ENCODE measurements around the gene LMF2.
A peak's percentile ranks its signal among the peaks of the same experiment; 100 is the strongest.

Gene LMF2

DNA sequence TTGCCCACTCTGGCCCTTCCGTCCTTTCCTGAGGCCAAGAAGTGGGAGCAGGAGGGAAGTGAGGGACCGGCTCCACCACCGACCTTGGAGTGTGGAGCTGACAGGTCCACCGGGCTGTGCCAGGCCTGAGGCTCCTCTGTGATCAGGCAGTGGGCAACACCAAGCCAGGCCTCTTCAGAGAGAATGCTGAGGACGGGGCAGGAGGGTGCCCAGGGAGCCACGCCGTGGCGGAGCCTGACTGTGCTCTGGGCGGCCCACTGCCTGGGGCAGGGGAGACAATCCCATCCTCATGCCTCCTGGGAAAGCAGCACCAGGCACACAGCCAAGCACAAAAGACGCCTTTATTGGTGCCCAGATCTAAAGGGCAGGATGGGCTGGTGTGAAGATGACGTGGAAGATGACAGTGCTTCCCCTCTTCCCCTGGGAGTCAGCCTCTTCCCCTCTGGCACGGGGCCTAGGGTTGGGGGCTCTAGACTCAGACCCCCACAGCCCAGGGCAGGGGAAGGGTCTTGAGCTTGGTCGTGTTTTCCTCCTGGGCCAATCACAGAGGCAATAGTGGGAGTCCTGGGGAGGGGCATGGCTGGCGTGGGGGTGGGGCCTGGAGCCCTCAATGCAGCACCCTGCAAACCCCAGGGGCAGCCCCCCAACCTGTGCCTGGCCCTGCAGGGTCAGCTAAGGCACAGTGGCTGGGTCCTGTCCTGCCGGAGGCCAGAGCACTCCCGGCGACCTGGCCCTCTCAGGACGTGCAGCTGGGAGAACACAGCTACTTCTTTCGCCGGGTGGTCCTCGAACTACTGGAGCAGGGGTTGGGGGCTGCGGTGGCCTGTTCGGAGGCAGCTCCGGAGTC, 4.7 kb downstream of the LMF2 start:
- DNase-seq: no peak

DNA sequence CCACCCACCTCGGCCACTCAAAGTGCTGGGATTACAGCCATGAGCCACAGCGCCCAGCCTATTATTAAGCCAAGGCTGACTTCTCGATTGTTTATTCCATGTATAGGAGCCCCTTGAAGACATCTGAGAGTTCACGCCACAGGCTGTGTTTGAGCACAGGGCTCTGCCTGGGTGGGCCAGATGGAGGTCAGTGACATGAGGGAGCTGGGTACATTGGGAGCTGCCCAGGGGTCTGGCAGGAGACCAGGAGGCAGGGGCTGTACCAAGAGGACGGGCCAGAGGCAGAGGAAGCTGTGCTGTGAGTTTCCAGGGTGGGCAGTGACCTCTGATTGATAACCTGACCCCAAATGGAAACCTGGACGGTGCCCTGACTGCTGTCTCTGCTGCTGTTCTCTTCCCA, 5.4 kb downstream of the LMF2 start:
- no peak for DNase-seq

DNA sequence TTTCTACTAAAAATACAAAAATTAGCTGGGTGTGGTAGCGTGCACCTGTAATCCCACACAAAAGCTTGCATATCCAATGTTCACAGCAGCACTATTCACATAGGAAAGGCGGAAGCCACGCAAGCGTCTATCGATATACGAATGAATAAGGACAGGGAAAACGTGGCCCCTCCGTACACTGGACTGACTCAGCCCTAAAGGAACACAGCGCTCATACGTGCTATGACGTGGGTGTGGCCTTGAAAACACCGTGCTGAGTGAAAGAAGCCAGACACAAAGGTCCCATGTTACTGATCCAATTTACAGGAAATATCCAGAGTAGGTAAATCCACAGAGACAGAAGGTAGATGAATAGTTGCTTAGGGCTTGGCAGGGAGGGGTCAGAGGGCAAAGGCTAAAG, 7.0 kb downstream of the LMF2 start:
- DNase-seq: no peak

DNA sequence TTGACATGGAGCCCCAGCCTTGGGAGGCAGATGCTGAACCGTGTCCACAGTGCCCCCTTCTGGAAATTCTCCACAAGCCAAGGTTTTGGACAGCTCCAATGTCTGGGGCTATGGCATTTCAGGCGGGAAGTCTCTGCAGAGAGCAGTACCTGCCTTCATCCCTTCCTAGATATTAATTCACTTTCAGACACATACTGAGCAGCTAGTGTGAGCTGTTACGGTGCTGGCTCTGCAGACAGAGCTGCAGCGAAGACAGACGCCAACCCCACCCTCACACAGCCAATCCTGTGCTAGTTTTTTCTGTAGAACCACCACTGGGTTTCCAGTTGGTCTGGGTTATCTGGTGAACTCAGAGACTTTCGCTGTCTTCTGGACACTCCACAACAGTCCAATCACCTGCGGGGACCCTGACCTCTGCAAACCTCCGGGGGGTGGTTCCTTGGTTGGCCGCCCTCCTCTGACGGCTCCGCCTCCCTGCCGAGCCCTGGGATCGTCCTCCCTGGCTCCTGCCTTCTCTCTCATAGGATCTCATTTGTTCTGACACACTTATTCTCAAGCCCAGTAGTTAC, 9.1 kb downstream of the LMF2 start:
- peak in 2 of 4 experiments; percentile 38 to 53 for DNase-seq

DNA sequence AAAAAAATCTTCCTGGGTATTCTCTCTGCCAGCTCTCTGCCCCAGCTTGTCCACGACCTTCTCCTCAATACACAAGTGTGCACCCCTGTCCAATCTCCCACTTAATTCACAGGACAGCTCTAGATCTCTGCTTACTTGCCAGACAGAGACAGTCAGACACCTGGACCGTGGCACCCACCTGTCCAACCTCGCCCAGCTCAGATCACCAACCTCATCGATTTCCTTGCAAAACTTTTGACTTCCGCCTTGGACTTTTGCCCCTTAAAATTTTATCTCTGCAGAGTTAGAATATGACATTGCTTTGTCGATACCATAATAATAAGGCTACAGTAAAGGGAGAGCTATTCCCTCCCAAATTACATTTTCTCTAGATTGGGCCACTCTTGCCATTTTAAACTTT, 10.4 kb downstream of the LMF2 start:
- no peak for DNase-seq

DNA sequence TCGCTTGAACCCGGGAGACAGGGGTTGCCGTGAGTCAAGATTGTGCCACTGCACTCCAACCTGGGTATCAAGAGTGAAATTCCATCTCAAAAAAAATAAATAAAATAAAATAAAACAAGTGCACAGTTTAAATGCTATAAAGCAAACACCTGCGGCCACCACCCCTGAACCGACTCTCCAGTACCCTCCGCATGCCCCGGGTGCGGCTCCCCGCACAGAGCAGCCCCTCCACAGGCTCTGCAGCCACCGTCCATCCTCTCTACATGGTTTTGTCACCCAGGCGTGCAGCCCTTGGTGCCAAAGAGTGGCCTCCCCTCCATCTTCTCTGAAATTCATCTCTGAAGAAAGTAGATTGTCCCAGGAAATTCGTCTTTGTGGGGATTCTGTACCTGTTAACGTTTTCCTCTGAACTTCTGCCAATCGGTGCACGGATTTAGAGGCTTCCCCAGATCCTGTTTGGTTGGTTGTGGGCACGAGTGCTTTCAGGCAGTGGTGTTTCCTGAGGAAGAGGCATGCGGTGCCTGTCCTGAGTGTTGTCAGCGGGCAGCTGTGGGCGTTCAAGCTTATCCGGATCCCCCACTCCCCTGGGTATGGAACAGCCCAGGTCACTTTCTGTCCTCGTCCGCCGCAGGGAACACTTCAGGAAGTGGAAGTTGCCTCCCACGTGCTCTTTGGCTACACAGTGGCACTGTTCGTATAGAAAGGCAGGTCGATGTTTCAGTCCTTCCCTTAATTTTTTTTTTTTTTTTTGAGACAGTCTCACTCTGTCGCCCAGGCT, 16.8 kb downstream of the LMF2 start:
- no peak for DNase-seq

DNA sequence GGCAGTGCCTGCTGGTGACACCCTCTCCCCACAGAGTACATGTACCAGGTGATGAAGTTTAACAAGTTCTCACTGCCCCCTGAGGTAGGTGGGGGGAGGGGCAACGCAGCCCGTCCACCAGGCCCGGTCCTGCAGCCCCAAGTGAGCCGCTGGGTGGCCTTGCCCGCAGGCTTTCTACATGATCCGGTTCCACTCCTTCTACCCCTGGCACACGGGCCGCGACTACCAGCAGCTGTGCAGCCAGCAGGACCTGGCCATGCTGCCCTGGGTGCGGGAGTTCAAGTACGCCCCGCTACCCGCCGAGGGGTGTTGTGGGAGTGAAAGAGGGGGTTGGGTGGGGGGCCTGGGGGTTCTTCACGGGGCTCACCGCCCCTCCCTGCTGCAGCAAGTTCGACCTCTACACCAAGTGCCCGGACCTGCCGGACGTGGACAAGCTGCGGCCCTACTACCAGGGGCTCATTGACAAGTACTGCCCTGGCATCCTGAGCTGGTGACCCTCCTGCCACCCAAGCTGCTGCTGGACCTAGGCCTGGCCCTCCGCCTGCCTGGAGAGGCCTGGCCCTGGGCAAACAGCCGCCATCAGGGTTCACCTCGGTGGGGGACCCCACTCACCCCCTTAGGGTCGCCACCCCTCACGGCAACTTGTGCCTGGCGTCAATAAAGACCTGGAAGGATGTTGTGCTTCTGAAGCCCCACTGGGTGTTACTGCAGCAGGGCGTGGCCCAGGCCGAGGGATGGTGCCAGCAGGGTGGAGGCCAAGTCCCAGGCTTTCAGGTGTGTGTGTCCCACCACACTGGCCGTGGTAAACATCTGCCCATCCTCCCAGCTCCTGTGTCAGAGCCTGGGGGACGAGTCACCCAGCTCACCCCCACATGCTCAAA, 17.9 kb downstream of the LMF2 start:
- no peak for DNase-seq

DNA sequence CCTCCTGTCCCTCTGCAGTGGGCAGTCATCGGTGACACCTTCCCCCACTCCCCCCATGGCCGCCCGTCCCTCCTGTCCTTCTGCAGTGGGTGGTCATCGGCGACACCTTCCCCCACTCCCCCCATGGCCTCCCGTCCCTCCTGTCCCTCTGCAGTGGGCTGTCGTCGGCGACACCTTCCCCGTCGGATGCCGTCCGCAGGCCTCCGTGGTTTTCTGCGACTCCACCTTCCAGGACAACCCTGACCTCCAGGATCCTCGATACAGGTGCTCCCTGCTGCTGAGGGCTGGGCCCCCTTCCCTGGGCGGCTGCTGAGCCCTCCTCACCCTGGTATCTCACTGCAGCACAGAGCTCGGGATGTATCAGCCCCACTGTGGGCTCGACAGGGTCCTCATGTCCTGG, 18.6 kb downstream of the LMF2 start:
- DNase-seq: no peak

DNA sequence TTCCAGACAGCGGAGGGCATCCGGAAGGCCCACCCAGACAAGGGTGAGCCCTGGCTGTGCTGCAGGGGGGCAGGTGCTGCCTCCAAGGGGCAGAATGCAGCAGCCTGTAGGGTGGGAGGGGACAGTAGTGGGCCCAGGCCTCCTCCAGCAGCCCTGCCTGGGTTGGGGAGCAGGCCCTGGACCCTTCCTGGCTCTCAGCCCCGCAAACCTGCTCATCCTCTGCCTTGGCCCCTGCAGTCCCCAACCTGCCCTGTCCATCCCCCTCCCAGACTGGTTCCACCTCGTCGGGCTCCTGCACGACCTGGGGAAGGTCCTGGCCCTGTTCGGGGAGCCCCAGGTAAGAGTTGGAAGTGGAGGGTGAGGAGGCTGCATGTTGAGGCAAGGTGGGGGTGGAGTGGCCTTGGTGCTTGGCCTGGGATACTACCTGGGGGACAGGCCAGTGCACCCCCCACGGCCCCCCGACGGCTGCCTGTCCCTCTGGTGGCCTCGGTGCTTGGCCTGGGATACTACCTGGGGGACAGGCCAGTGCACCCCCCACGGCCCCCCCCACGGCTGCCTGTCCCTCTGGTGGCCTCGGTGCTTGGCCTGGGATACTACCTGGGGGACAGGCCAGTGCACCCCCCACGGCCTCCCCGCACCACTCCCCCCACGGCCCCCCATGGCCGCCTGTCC, 19.4 kb downstream of the LMF2 start:
- DNase-seq: no peak

DNA sequence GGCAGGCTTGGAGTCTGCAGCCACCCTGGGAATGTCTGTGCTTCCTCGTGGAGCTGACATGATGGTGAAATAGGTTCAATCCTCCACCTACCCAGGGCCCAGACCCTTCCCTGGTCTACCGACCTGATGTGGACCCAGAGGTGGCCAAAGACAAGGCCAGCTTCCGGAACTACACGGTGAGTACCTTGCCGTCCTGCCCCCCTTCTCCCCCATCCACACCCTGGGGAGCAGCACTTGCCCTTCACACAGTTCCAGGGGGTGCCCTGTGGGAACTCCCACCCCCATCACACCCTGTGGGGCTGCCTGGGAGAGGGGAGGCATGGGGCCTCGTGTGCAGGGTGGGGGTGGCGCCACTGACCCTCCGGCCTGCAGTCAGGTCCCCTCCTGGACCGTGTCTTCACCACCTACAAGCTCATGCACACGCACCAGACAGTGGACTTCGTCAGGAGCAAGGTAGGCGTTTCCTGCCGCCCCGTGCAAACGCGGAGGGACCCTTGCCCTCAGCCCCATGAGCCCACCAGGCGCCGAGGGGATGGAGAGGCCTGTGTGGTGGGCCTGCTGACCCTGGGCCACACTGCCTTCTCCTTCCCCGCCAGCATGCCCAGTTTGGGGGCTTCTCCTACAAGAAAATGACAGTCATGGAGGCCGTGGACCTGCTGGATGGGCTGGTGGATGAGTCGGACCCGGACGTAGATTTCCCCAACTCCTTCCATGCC, 20.1 kb downstream of the LMF2 start:
- no peak for DNase-seq

DNA sequence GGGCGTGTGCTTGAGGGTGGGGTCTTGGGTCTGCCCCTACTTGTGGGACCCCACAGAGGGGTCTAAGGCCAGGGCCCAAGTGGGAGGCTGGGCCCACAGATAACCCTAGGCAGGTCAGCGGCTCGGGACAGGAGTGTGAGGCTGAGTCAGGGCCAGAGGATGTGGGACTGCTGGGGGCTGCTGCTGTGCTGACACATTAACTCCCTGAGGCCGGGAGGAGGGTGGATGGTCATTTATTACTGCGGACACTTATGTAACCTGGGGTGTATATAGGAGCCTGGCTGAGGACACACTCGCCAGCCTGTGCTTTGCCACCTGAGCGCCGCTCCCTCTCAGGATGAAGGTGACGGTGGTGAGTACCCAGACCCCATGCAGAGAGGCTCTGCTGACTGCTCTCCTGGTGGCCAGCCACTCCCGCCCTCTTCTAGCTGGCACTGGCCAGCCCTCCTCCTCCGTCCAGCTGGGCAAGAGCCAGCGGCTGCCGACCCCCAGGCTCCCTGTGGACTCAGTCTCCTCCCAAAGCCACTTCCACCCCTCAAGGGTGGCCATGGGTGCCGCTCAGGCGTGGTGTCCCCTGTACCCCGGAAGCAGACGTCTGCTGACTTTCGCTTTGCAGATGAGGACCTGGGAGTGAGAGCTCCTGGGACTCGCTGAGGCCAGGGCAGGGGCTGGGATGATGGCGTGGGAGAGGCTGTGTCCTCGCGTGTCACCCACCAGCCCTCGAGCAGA, 20.8 kb downstream of the LMF2 start, which contains the start of gene MIOX:
MIOX (plus strand) TSS at position 299 of the 729 bp plus-strand sequence; CDS start at position 338, 39 bp downstream.
- DNase-seq: no peak

DNA sequence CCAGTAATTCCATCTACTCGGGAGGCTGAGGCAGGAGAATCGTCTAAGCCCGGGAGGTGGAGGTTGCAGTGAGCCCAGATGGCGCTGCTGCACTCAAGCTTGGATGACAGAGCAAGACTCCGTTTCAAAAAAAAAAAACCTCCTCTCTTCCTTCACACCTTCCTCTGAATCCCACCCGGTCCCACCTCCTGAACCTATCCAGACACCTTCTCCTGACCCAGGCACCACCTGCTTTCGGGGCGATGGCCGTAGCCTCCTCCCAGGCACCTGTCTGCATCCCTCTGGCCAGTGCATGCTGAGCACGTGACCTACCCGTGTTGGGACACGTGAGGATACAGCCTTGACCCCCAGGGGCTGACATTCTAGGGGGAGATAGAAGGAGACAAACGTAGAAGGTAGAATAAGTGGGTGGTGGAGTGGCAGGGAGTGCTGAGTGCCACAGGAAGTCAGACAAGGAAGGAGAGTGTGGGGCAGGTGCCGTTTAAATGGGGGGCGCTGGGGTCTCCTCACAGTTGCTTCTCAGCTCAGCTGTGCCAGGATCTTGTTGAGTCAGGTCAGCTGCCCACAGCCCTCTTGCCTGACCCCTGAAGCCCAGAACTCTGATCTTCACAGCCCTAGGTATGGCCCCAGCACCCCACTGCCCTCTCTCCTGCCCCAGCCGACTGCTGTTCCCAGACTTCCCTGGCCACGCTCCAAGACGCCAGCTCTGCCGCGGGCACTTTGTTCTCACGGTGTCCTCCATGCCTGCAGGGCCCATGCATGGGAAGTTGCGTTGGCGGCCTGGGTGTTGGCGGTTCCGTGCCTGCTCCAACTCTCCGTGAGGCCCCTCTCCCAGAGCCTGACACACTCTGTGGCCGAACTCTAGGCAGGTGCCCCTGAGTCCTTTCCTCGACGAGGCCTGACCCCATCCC, 22.0 kb downstream of the LMF2 start:
- no peak for DNase-seq

DNA sequence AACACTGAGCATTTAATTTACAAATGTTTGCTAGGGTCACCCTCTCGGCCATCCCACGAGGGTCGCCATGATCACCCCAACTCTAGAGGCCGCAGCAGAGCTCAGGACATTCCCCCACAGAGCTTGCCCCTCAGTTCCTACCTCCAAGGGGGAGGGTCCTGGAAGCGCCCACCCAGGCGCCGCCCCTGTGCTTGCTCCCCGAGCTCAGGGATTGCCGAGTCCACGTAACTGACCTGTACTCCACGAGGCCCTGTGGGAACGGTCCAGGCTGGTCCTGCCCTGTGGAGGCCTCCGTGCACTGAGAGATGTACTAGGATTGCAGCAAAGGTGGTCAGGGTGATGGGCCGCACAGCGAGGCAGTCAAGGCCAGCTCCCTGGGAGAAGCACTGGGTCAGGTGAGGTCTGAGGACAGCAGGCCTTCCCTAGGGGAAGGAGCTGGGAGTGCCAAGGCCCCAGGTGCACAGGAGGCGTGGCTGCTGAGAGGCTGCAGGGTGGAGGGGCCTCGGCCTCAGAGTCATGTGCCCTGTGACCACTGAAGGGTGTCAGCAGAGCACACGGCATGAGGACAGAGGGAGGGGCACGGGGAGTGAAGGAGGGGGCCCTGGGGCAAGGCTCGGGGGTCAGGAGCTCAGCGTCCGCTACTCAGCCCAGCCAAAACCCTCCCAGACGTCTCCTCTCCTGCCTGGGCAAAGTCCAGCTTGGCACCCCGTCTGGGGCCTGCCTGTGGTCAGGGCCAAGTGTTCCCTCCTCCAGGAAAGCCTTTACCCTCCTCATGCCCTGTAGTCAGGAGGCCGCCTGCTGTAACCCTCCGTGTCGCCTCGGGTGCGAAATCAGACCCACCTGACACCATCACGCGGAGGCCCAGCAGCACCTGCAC, 23.3 kb downstream of the LMF2 start:
- DNase-seq: no peak

DNA sequence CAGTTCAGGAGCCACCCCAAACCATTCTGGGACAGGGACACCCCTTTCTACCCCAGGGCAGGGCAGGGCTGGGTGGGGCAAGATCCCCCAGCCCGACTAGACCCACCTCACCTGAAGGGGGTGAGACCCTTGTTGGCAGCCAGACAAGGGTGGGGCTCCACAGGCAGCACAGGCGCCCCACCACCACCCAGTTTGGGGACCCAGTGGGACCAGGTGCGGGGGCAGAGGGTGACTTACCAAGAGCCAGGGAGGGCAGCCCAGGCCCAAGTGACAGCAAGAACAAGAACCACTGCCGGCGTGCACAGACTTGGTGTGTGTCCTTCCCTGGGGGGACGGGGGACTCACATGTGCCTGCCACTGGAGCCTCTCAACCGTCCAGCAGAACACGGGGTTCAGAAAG, 23.9 kb downstream of the LMF2 start:
- no peak for DNase-seq

DNA sequence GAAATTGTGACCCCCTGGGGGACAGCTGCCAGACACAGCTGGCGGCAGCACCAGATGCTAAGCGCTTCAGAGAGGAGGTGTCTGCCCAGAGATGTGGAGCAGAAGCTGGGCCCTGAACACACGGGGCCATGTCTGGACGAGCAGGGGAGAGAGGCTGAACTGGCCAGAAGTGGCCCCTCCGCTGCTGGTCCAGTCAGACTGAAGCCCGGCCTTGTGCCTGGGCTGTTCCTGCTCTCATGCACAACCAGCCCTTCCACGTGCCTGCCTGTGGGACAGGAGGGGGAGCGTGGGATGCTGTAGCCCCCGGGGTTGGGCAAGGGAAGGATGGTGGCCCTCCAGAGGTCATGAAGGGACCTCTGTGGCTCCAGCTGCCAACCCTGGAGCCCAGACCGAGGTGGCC, 24.4 kb downstream of the LMF2 start:
- no peak for DNase-seq

DNA sequence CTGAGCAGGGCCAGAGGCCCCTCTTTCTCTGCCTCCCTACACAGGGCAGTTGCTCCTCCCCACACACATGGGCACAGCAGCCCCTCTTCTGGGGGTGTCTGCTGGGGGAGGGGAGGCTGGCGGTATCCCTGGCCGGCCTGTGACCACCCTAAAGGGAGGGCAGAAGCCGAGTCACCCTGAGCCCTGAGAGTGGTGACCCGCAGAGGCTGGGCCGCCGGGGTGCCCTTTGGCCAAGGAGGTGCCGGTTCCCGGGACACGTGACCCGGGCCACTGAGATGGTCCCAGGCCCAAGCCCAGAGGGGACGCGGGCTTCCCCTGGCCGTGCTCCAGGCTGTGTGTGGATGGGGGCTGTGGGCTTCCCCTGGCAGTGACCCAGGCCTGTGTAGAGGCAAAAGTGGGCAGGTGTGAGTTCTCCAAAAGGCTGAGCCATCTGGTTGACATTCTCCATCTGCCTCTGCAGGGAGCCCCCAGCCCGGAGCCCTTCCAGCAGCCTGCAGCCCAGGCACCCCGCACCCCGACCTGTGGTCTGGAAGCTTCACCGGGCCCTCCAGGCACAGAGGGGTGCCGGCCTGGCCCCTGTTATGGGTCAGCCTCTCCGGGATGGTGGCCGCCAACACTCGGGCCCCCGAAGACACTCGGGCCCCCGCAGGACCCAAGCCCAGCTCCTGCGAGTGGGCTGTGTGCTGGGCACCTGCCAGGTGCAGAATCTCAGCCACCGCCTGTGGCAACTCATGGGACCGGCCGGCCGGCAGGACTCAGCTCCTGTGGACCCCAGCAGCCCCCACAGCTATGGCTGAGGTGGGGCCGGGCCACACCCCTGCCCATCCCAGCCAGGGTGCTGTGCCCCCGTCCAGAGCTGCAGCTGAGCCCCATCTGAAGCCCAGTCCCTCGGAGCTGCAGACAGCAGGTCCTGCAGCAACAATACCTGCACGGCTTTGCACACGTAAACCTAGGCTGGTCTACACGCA, 25.1 kb downstream of the LMF2 start:
- DNase-seq: no peak

DNA sequence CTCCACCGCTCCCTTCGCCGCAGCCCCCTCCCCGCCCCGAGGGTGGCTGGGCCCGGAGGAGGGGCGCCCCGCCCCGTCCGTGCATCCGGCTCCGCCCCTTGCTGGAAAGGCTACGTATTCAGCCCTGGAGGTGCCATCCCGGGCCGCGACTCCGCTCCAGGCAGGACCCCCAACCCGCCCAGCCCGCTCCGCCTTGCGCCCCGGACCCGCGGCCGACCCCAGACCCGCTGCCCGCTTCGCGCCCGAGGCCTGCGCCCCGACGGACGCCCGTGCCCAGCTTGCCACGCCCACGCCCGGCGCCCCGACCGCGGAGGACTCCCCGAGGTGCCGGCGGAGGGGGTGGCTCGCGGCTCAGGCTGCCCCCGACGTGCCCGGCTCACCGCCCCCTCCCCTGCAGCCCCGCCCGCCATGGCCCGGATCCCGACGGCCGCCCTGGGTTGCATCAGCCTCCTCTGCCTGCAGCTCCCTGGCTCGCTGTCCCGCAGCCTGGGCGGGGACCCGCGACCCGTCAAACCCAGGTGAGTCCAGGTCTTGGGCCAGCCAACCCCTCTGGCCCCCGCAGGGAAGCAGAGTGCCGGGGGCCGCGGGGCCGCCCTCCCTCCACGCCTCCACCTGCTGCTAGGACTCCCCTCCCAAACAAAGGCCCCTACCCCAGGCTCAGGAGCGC, 25.9 kb downstream of the LMF2 start, which contains the start of gene ADM2:
ADM2 (plus strand) TSS at position 104 of the 667 bp plus-strand sequence; CDS start at position 409, 305 bp downstream.
- peak in 2 of 4 experiments; percentile 47 to 65 for DNase-seq

Measured in activated naive CD4-positive, alpha-beta T cell (primary cell).